Fibroblast of skin of left biceps (primary cell): Measurements from ENCODE around the gene PLEKHA6.
"Not testable (repeated sequence)": the region's sequence is repeated elsewhere in the genome, so short reads cannot be mapped to it uniquely, and the experiment has no call there.

ENCODE experiments used
- DNase-seq, 2 experiments: peaks; one replicate each; pipeline ENCODE4 v3.0.0-alpha.2; 2013; ENCODE audit warnings: low read depth in 2 of 2

PLEKHA6 gene

DNA sequence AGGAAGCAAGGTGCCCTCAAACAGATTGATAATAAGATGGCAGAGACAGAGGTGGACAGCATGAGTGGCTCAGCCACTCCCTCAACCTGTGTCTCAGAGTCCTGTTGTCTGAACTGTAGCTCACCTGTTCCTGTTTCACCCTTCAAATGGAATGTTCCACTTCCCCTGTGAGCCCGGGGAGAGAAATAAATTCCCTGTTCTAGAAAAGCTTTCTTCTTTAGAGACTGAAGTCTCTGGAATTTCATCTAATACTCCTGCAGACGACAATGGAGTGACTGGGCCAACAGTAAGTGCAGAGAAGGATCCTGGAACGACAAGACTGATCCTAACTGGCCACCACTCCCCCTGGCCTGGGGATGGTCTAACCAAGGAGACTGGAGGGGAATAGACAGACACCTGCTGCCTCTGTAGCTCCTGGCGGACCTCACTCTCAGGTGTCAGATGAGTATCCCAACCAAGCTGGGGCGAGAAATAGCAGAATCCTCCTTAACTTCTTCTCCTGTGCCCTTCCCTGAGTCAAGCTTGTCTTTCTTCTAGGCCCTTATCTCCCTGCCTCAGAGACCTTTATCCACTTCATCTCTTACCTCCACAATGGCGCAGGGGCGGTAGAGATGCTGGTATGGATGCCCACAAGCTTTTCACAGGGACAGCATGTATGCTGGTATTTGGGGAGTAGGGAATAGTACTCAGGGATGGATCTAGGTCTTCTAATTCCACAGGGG lies 45.4 kb downstream of the PLEKHA6 start:
- no peak for DNase-seq

DNA sequence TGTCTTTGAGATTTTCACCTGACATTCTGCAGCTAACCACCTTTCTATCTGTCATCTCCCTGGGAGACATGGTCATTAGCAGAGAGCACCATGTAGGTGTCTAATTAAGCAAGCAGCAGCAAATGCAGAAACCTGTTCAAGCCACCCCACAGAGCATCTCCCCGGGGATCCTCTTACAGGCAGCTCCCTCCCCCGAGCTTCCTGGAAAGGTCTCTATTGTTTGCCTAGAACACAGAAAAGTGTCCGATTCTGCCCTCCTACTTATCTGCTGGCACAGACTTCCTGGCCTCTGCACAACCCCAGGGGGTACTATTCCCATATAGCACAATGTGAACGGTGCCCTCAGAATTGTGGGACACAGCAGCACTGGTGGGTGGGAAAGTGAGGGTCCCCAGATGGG lies 46.1 kb downstream of the PLEKHA6 start:
- no peak for DNase-seq

DNA sequence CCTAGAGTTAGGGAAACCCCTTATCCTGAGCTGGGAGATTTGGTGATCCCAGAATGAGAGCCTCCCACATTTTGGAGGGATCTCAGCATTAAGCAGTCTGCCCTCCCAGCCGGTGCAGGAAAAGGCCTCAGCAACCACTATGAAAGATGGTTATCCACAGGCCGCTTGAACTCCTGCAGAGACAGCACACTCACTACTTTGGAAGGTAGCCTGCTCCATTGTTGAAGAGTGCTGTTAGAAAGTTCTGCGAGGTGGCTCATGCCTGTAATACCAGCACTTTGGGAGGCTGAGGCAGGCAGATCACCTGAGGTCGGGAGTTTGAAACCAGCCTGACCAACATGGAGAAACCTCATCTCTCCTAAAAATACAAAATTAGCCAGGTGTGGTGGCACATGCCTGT lies 48.8 kb downstream of the PLEKHA6 start:
- not testable (repeated sequence) for DNase-seq

DNA sequence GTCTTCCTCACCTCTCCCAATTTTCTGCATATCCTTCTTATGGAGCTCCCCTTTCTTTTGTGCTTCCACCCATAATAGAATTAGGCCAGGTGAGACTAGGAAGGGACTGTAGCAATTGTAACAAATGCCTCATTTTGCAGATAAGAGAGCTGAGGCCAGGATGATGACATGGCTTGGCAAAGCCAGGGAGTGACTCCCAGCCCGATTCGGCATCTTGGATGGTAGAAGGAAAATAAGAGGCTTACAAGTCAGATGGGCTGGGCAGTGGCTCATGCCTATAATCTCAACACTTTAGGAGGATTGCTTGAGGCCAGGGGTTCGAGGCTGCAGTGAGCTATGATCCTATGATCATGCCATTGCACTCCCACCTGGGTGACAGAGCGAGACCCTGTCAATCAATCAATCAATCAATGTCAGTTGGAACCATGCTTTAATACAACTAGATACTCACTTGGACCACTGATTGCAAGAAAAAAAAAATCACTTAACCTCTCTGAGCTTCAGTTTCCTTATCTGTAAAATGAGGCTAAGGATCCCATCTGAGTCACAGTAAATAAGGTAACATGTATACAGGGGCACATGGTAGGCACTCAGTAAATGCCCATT lies 51.6 kb downstream of the PLEKHA6 start:
- DNase-seq, result no peak

DNA sequence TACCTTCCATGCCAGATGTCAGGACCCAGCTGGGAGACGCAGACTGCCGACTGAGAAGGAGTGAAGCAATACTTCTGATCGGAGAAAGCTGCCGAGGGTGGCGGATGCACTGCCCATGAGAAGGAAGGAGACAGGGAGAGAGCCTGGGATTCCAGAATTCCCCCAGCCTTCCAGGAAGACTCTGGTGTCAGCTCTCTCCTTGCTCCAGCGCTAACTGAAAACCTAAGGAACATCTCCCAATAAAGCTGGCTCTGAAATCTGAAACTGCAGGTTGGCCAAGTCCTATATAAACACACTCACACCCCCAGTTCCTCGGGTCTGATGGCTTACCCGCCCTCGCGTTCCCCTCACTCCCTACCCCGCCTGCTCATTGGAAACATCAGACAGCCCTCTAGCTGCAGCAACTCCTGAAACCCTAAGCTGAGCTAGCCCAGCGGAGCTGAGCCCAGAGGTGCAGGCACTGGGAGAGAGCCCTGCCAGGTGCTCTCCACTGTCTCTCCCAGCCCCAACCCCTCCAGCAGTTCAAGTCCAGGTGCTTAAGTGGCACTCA lies 52.3 kb downstream of the PLEKHA6 start:
- DNase-seq, result no peak

DNA sequence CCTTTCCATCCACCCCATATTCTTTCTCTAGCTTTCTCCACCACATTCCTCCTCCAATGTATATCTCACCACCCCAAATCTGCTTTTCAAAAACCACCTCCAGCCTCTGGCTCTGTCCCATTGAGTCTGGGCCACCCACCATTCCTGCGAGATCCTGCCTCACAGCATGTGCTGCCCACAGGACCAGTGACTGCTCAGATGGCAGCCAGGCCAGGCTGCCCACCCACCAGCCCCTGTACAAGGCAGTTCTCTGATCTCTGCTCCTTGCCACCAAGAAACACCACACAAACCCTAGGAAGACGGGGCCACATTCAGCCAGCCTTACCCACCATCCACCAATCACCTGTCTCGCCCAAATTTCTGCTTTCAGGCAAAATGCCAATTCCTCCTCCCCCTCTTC lies 53.7 kb downstream of the PLEKHA6 start:
- no peak for DNase-seq

DNA sequence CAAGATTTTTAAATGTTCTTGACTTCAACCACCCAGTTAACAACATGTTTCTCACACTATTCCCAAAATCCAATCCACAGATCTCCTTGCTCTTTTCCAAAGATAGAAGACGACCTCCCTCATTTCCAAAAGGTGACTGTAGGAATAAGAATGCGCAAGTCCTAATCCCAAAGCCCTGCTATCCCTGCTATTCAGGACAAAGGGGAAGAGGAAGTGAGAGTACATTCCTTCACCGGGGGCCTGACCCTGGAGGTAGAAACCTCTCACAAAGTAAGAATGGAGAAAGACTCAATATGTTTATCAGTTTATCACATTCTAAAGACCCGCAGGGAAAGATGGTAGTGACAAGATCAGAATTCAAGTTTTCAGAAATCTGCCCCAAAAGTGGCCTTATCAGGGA lies 55.7 kb downstream of the PLEKHA6 start:
- DNase-seq, result no peak

DNA sequence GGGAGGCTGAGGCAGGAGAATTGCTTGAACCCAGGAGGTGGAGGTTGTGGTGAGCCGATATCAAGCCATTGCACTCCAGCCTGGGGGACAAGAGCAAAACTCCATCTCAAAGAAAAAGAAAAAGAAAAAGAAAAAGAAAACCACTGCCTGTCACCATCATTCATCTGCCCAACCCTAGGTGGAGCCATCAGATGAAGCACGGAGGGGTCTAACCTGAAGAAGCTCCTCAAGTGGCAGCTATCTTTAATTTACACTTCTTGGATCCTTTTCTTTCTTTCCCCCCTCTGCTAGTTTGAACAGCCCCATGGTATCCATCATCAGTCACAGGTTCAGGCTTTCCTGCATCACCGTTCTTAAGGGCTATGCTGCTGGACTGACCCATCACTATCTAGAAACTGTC lies 57.0 kb downstream of the PLEKHA6 start:
- no peak for DNase-seq

DNA sequence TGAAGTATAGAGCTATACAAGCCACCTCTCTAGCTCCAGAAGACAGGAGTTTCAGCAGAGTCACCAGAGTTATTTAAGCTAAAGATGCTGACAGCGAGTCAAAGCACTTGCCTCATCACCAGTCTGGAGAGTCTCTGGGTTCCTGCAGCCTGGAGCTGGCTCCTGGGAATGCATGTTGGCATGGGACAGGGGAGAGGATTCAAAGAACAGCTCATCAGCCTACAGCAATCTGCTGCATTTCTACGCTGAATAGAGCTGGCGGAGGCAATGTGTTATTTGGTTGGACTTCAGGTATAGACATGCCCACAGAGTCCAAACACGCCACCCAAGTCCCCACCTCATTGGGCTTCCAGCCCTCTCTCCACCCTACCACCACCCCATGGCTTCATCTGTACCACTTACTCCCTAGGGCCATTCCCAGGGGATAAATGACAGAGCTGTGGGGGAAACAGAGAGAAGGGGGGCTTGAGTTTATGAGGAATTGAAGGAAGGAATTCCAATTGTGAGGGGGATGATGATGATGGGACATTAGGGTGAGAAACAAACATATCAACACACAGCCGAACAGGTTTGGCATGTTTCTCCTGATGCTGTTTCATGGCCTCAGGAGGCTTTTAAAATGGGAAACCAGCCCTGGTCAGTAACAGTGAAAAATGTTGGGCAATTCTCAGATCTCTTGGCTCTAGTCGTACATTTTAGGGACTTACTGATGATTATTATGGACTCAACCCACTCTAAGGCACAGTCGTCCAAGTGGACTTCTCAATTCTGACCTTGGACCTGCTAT lies 58.4 kb downstream of the PLEKHA6 start:
- no peak for DNase-seq

DNA sequence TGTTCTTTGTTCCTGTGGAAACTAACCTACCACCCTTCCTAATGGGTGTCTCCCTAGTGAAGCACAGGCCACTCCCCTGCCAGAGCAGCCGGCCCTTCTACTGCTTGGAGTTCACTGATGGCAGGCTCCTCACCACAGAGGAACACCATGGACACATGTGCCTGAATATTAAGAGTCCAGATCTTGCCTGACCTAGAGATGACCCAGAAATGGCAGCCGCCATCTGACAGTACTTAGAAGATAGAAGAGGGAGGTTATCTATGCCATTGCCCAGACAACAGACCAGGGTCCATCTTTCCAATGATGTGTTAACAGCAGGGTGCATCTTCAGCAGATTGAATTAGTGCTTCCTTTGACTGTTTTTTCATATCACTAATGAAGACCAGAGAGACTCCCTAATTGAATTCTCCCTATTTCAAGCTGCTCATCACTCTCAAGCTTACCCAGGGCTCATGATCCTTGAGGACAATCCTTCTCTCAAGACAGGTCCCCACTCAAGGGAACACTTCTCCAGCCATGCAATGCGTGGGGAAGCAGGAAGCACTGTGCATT lies 59.8 kb downstream of the PLEKHA6 start:
- DNase-seq, result no peak

DNA sequence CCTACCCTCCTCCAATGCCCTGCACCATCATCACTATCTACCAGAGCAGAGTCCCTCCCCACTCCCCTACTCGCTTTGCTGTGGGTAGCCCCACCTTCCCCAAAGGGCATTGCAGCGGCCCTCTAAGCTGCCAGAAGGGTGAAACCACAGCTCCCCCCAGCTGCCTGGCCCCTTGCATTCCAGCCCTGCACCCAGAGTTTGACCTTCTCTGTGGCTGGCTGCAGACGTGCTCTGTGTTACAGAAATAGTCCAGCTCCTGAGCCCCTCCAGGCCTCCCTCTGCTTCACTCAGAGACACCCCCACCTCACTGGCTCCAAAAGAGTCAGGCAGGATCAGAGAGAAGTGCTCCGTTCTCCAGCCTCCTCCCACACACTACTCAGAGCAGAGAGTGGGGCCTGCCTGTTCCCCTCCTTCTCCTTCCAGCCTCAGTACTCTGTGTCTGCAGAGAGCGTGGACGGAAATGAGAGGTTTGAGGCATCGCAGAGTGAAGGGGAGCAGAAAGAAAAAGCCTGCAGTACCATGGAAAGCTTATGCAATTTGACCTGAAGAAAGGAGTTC lies 63.2 kb downstream of the PLEKHA6 start:
- DNase-seq, result peak; percentile 51 to 62

DNA sequence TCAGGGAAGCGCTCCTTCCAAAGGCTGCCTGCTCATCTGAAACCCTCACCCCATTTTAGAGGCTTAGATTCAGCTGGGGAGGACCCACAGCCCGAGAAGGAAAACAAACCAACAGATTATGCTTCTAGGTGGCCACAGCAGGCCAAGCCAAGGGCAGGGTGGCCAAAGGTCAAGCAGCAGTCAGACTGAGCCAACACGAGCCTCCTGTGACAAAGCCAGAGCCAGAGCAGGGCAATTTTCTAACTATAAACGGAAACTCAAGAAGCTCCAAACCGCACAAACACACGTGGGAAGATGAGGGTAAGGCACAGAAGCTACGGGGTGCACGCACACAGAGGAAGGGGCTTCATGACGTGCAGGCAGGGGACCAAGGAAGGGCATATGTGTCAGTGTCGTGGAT lies 64.1 kb downstream of the PLEKHA6 start:
- no peak for DNase-seq

DNA sequence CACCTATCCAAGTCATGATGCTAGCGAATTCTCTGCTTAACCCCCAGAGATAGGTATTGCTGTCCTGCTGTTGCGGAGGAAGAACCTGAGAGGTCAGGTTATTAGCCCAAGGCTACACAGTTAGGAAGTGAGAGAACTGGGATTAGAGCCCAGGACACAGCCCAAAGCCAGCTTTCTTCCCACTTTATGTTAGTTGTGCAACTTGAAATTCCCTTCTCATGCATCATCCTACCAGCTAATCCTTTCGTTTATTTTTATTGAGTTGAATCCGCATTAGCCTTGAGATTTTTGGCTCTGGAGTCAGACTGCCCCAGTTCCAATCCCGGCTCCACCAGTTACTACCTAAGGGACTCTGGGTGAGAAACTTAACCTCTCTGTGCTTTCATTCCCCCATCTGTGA lies 65.4 kb downstream of the PLEKHA6 start:
- DNase-seq, result peak; percentile 76 to 81

DNA sequence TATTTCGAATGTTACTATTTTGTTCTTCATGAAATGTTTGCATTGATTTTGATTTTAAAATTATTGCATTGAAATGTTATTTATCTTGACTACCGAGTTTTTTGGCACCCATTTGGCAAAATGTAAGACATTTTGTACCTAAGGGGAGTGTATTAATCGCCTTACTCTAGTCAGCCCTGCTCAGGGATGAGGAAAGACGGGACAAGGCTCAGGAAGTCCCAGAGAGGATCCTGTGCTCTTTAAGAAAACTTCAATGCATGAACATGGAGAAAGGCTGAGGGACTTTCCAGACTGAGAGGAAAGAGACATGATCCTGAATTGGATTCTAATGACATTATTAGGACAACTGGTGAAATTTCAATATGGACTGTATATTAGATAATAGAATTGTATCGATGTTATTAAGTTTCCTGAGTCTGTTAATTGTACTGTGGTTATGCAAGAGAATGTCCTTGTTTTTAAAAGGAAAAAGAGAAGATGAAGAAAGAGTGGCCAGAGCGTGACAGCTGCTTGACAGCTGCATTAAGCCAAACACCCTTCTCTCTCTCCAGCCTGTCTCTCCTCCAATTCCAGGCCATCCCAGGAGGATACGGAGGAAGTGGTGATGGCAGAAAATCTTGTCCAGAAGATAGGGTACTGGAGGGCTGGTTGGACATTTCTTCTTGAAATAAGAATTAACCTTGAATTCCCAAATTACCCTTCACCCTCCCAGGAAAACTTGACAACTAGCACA lies 66.0 kb downstream of the PLEKHA6 start:
- no peak for DNase-seq

DNA sequence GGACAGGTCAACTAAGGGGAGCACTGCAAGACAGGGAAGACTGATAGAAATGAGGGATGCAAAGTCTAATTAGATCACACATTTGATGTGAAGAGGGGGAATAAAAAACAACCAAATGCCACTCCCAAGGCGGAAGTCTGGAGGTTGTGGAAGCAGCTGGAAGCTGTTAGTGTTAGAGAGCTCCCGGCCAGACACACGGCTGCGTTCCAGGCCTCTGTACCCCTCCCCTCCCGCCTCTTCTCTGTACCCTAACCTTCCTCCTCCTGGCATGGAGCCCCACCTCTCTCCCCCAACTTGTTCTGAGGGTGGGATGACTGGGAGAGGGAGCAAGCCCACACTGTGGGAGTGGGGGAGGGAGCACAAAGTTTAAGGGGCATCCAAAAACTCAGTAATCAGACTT lies 67.0 kb downstream of the PLEKHA6 start:
- DNase-seq, result no peak

DNA sequence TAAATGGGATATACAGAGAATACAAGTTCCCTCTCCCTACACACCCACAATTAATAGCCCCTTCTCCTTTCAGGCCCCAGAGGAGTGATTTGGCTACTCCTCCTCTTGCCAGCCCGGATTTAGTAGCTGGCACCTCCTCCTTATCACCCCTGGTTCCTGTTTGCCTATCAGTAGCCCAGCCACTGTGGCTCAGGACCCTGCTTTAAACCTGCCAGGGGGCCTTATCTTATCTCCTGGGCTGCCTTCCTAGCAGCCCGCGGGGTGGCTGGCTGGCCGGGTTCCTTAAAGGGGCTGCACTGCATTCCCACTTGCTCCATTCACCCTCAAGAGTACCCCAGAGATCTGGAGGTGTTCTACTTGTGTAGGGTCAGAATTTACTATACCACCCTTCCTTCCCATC lies 70.4 kb downstream of the PLEKHA6 start:
- no peak for DNase-seq

DNA sequence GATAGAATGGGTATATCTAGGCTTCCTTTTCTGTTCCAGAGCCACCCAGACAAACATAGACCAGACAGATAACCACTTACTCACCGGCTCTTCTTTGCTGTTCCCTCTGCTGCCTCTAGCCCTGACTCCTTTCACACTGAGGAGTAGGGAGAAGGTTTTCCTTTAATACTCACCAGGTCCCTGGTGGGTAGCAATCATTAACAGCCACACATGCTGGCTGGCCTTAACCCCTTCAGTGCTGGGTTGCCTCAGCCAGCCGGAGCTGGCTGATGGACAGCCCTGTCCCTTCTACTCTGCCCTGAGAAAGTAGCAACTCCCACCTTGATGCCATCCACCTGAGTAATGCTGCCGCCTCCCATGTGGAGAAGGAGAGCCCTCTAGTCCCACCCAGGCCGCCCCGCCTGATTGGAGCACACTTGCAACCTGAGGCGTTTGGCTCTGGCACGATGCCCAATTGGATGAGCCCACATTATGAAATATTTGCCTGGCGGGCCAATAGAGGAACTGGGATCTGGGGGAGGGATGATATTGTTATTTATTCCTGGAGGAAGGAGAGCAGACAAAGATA lies 71.6 kb downstream of the PLEKHA6 start:
- no peak for DNase-seq

DNA sequence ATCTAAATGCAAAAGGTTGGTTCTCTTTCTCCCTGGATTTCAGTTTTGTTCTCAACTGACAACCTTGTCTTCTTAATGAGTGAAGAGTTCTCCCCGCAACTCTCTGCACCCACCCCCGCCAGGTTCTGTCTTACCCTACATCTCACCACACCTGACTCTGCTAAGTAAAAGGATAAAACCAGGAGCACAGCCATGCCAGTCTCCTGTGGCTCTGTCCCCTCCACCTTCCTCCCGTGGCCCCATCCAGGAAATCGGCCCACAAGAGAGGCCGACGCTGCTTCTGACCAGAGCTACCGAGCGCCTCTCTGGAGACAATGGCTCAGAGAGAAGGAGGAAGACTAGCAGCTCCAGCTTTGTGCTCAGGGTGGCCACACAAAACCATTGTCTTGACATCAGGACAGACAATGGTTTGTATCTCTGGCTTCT lies 72.2 kb downstream of the PLEKHA6 start:
- no peak for DNase-seq

DNA sequence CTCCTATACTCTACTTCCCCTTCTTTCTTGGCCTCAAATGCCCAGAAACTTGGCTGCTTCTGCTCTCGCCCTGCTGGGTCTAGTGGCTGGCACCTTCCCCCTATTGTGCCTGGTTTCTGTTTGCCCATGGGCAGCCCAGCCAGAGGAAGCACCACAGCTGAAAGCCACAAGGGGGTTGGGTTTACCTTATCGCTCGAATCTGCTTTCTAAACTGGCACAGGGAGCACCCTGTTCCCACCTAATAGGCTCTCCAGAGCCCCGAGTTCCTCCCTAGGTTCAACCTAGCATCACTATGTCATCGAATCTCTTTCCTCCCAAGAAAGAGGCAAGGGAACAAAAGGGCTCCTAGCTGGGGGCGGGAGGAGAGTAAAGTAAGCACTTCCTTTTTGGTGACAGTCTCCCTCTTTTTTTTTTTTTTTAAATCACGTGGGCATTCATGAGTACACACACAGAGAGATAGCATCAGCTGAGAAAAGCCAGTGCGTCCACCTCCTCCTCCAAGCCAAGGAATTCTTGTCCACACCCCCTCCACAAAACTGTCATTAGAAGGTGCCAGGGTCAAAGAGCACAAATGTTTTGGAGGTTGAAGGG lies 72.8 kb downstream of the PLEKHA6 start:
- no peak for DNase-seq

DNA sequence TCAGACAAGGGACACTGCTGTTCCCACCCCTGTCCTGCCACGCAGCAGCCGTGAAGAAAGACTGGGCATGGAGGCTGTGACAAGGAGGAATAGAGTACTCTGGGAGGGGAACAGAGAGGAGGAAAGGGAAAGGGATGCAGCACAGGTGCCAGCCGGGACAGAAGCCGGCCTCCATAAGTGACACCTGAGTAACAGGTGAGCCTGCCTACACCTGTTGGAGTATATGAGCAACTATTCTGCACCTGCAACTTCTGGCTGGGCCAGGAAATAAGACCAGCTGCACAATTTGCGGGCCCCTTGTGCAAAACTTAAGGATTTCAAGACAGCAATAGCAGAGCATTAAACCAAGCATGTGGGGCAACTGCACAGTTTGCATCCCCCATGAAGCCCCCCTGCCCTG lies 73.4 kb downstream of the PLEKHA6 start:
- DNase-seq, result no peak
